ENCODE data around the gene MTURN. TPM values are rescaled to one million over a fixed set of nuclear protein-coding genes. Genes with fewer than 3 reads are reported as not detected.

Gene MTURN
- polyA plus RNA-seq, 1 donor from 2014 or later: 75.5 TPM

DNA sequence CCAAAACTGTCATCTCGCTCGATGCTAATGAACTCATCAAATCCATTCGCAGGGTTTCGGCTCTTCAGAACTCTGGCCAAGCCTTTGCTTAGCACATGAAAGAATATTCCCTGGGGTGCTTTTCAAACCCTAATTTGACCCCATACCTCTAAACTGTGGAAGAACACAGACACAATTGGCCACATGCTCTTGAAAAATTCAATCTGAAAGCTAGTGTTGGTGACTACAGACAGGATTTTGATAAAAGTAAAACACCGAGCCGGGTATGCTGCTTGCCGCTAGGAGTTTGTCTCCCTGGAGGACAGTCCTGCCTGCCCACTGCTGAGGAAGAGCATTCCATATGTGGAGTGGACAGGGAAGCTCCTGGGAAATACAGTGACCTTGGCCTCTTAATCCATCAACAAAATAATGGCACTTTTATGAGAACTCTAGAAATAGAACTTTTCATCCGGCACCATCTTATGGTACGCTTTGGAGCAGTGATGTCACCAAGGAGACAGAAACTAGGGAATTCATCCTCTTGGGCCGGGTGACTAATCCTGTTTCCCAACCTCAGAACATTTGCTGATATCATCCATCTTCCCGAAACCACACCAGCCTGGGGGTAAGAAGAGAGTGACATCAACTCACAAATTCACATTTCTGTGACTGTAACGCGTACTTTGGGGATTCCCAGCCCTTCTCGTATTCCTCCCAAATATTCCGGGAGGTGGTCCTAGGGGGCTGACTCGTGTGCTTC is 34.2 kb downstream of the MTURN start:
- Histone ChIP-seq H3K27ac (ENCODE audit: low read length) (no peak overlapping the region), H3K9ac (ENCODE audit: low read length) (no peak overlapping the region), H3K4me2 (ENCODE audit: low read length) (no peak overlapping the region), H3K9me3 (ENCODE audit: low read length) (no peaks in the 10 kb centered on the region), H3K36me3 (ENCODE audit: insufficient read depth, low read length) (no peaks in the 10 kb centered on the region), H3K4me3 (ENCODE audit: low read length) (peak overlapping the region; percentile 12), H3K9me2 (ENCODE audit: insufficient read depth, low read length) (no peaks in the 10 kb centered on the region), H3K79me2 (replicated peaks; ENCODE audit: insufficient read depth, low read length) (no peaks in the 10 kb centered on the region), H3F3A (ENCODE audit: insufficient read depth, low read length, poor library complexity, severe bottlenecking) (no peaks in the 10 kb centered on the region), H2AFZ (ENCODE audit: low read depth, low read length) (no peak overlapping the region), H4K20me1 (ENCODE audit: insufficient read depth) (no peaks in the 10 kb centered on the region), H3K27me3 (ENCODE audit: insufficient read depth, low read depth, low read length) (no peaks in the 10 kb centered on the region)
- TF ChIP-seq, protein P1, sequence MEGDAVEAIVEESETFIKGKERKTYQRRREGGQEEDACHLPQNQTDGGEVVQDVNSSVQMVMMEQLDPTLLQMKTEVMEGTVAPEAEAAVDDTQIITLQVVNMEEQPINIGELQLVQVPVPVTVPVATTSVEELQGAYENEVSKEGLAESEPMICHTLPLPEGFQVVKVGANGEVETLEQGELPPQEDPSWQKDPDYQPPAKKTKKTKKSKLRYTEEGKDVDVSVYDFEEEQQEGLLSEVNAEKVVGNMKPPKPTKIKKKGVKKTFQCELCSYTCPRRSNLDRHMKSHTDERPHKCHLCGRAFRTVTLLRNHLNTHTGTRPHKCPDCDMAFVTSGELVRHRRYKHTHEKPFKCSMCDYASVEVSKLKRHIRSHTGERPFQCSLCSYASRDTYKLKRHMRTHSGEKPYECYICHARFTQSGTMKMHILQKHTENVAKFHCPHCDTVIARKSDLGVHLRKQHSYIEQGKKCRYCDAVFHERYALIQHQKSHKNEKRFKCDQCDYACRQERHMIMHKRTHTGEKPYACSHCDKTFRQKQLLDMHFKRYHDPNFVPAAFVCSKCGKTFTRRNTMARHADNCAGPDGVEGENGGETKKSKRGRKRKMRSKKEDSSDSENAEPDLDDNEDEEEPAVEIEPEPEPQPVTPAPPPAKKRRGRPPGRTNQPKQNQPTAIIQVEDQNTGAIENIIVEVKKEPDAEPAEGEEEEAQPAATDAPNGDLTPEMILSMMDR (IDR thresholded peaks at IDR 0.05; ENCODE audit: poor library complexity, severe bottlenecking): no peak
- TF ChIP-seq EP300 (conservative IDR thresholded peaks at IDR 0.05; ENCODE audit: poor library complexity, severe bottlenecking) (no peak), POLR2AphosphoS5 (IDR thresholded peaks at IDR 0.05) (no peak), TAF1 (IDR thresholded peaks at IDR 0.05; ENCODE audit: low read depth) (no peak)

DNA sequence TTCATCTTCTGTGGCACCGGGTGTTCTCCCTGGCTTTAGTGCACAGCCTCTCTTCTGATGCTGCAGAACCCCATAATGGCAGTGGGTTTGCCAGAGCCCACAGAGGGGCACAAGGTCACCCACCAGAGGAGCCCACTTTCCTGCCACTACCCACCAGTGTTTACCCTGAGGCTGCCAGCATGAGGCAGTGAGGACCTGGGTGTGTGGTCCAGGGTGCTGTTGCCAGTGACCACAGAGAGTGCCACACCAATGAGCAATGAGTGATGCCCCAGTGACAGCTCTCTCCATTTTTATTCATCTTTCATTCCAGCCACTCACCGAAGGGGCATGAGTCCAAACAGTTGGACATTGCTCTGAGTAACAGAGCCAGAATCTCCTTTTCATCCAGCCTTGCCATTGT is 34.8 kb downstream of the MTURN start:
- Histone ChIP-seq H3K4me3 (ENCODE audit: low read length) (no peak overlapping the region), H3K9me2 (ENCODE audit: insufficient read depth, low read length) (no peaks in the 10 kb centered on the region), H3F3A (ENCODE audit: insufficient read depth, low read length, poor library complexity, severe bottlenecking) (no peaks in the 10 kb centered on the region), H3K27ac (ENCODE audit: low read length) (no peak overlapping the region), H3K79me2 (replicated peaks; ENCODE audit: insufficient read depth, low read length) (no peaks in the 10 kb centered on the region), H3K27me3 (ENCODE audit: insufficient read depth, low read depth, low read length) (no peaks in the 10 kb centered on the region), H4K20me1 (ENCODE audit: insufficient read depth) (no peaks in the 10 kb centered on the region), H3K9me3 (ENCODE audit: low read length) (no peaks in the 10 kb centered on the region), H2AFZ (ENCODE audit: low read depth, low read length) (no peak overlapping the region), H3K9ac (ENCODE audit: low read length) (no peak overlapping the region), H3K36me3 (ENCODE audit: insufficient read depth, low read length) (no peaks in the 10 kb centered on the region), H3K4me2 (ENCODE audit: low read length) (no peak overlapping the region)
- no peak for TF ChIP-seq RAD21 (conservative IDR thresholded peaks at IDR 0.05)
- TF ChIP-seq, protein P1 (IDR thresholded peaks at IDR 0.05; ENCODE audit: poor library complexity, severe bottlenecking): no peak
- TF ChIP-seq, protein P2, sequence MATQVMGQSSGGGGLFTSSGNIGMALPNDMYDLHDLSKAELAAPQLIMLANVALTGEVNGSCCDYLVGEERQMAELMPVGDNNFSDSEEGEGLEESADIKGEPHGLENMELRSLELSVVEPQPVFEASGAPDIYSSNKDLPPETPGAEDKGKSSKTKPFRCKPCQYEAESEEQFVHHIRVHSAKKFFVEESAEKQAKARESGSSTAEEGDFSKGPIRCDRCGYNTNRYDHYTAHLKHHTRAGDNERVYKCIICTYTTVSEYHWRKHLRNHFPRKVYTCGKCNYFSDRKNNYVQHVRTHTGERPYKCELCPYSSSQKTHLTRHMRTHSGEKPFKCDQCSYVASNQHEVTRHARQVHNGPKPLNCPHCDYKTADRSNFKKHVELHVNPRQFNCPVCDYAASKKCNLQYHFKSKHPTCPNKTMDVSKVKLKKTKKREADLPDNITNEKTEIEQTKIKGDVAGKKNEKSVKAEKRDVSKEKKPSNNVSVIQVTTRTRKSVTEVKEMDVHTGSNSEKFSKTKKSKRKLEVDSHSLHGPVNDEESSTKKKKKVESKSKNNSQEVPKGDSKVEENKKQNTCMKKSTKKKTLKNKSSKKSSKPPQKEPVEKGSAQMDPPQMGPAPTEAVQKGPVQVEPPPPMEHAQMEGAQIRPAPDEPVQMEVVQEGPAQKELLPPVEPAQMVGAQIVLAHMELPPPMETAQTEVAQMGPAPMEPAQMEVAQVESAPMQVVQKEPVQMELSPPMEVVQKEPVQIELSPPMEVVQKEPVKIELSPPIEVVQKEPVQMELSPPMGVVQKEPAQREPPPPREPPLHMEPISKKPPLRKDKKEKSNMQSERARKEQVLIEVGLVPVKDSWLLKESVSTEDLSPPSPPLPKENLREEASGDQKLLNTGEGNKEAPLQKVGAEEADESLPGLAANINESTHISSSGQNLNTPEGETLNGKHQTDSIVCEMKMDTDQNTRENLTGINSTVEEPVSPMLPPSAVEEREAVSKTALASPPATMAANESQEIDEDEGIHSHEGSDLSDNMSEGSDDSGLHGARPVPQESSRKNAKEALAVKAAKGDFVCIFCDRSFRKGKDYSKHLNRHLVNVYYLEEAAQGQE (IDR thresholded peaks at IDR 0.05; ENCODE audit: borderline replicate concordance): no peak
- TF ChIP-seq MXI1 (conservative IDR thresholded peaks at IDR 0.05; ENCODE audit: poor library complexity, severe bottlenecking): no peak
- TF ChIP-seq SMC3 (conservative IDR thresholded peaks at IDR 0.05; ENCODE audit: poor library complexity): no peak
- TF ChIP-seq TAF1 (IDR thresholded peaks at IDR 0.05; ENCODE audit: low read depth): no peak
- no peak for TF ChIP-seq EP300 (conservative IDR thresholded peaks at IDR 0.05; ENCODE audit: poor library complexity, severe bottlenecking)
- no peak for TF ChIP-seq EZH2 (IDR thresholded peaks at IDR 0.05; ENCODE audit: borderline replicate concordance, insufficient read depth, low read length, poor library complexity, severe bottlenecking)
- no peak for TF ChIP-seq POLR2AphosphoS5 (IDR thresholded peaks at IDR 0.05)
